ENCODE data around the gene AGAP1.

AGAP1 gene

DNA sequence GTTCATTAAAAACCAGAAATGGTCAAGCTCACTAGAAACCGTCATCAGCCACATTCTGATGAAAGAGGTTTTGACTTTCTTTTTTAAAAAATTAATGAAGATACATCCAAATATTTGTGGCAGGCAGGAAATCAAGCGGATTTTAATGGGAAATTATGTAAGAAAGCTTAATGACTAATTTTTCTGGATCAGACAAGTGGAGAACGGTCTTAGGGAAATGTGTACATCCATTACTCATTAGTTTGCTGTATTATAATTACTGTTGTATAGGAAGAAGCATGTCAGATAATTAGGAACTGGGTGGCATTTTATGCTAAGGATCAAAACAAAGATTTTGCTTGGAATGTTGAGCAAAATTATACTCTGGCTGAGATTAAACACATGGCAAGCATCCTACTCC lies 39.4 kb downstream of the AGAP1 start:
- DNase-seq (ENCODE audit: low read depth) = no peak

DNA sequence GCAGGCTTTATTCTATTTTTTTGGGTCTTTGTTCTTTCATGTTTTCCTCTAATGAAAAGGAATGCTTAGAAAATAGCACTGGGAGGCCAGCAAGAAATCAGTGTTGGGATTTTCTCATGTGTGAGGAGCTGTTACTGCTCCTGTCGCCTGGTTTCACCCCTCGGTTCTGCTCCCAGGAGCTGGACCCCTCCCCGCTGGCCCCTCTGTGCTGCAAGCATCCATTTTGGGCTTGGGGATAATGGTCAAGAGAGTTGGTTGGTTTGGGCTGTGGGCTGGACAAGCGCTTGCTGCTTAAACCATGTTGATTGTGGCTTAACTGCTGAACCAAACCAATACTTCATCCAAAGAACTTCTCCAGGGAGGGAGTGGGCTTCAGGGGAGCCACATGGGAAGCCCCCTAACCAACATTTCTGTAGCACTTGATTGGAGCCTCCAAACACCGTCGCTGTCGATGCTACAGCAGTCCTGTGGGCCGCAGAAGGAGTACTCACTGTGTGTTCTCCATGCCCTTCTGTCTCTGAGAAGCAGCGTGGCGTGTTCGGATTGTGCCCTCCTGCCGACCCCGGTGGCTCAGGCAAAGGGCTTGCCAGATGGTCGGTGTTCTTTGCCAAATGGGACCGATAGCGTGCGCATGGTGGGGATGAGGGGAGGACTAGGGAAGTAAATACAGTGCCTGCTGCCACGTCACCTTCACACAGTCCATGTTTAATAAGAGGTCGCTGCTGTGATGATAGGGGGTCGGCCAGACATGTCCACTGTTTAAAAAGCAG lies 40.0 kb downstream of the AGAP1 start:
- DNase-seq (ENCODE audit: low read depth) = no peak

DNA sequence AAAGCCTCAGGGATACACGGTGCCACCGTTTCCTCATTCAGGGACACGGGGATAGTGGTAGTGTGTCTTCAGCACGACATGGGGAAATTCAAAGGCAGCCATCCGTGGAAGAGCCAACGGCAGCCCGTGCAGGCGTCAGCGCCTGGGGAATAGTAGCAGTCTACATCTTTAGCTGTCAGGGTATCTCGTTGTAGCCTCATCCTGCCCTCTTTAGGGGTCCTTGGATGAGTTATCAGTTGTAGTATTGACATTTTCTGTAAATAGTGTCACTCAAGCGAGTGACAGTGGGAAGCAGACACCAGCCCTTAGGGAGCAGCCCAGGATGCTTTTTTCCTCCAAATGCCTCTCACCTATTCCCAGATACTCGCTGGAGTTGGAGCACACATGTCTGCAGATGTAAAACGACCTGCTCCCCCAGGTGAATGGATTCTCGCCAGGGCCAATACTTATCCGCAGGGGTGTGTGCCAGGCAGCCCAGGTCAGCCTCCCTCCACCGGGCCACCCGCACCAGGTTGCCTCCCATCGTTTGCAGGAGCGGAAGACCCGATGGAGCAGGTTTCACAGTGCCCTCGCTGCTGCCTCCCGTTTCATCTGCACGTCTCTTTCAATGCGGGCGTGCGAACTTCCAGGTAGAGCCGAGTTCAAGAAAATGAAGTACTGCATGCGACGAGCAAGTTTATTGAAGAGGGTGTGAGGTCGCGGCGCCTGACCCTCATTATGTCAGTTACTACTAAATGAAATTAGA lies 41.0 kb downstream of the AGAP1 start:
- DNase-seq (ENCODE audit: low read depth) = no peak

DNA sequence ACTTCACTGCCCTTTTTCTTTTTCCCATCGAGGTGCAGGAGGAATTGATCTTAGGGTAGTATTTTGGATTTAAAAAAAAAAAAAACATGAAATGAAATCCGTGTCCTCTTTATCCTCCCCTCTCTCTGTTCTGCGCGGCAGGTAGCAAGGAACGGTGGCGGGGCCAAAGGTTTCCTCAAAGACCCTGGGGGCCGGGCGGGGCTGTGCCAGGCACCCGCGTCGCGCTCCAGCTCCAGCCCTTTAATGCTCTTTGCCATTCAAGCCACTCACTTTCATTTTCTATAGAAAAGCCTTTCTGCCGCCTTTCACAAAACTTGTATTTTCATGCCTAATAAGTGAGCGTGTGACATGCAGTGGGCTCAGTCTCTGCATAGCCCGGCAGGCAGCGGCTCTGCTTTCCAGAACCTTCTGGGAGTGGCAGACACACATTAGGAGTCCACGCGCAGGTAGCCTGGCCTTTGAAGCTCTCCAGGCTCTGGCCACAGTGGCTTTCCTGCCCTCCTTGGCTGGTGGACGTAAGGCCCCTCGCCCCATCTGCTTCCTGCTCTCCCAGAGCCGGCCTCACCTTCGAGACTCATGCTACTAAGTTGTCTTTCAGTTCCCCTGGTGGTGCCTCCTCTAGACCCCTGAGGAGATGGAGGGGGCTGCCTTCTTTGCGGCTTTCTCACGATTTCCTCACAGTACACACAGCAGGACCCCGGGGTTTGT lies 41.7 kb downstream of the AGAP1 start:
- no peak for DNase-seq (ENCODE audit: low read depth)

DNA sequence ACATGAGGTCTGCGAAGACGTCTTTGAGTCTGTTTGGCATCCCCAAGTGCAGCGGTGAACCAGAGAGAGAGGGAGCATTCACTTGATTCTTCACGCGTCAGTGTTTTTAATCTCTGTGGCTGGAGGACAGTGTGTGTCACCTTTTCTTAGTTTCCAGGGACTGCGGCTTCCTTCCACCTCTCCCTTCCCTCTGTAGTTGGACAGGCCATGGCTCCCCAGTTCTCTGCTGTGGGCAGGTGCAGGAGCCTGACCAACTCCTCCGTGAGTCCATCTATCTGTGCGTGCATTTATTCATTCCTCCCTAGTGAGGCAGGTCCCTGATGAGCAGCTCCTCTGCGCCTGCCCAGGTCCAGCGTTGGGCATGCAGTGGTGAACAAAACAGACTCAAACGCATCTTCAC lies 42.9 kb downstream of the AGAP1 start:
- no peak for DNase-seq (ENCODE audit: low read depth)

DNA sequence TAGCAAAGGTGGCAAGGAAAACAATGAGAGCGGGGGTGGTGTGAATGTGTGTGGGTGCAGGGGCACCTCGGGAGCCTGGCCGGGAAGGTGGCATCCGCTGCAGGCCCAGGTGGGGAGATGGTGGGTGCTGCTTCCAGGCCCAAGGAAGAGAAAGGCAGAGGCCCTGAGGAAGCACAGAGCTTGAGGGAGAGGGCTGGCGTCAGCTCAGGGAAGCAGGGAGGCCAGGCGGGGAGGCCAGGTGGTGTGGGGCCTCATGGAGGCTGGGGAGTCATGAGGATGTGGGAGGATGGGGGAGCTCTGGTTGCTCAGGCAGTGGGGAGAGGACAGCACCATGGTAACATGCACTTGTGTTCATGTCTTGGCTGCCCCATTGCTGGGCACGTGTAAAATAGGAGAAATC lies 43.3 kb downstream of the AGAP1 start:
- no peak for DNase-seq (ENCODE audit: low read depth)

DNA sequence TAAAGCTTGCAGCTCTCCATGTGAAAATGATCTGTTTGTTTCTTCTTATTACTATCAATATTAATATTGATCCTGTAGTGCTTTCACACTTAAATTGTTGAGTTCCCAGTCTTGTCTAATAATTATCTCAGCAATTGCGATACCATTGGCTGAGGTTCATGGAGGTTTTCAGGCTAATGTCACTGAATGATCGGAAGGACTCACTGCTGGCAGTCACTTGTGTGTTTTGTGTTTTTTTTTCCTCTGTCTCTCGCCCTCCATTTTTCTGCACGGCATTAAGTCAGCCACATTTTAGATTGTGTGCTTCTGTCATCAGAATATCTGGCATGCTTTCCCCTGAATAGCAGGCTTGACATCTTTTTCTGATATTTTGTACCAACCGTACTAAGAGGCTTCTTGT lies 43.7 kb downstream of the AGAP1 start:
- no peak for DNase-seq (ENCODE audit: low read depth)

DNA sequence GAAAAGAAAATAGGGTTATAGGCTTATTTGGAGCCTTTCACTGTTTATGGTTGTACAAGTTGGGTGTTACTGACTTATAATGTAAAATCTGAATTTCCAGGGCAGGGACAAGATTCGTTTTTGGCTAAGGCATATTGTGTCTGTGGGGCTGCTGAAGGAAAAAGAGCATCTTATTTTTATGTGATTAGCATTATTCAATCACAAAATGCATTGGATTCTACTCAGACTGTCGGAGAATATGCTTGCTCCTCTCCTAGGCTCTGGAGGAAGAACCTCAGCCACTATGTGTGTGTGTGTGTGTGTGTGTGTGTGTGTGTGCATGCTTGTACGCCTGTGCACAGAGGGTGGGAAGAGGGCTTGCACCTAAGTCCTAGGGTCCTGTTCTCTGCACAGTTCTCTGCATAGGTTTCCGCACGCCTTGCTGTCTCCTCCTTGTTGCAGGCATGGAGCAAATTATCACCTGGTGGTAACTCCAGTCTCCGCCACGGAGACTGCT lies 44.3 kb downstream of the AGAP1 start:
- no peak for DNase-seq (ENCODE audit: low read depth)

DNA sequence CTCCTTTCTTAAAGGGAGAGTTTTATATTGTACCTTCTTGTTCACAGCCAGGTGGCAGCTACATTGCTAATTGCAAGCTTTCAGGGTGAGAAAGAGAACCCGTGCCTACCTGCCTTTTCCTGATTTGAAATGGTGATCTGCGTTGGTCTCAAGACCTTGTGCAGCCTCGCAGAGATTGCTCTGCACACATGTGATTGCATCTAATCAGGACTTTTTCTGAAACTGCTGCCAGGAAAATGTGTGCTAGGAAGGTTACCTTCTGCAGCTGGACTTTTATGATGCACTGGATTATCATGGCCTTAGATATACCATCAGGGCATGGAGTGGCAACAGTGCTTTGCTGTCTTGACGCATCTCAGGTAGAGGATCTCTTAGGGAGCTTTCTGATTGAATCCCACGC lies 45.1 kb downstream of the AGAP1 start:
- DNase-seq (ENCODE audit: low read depth) = no peak

DNA sequence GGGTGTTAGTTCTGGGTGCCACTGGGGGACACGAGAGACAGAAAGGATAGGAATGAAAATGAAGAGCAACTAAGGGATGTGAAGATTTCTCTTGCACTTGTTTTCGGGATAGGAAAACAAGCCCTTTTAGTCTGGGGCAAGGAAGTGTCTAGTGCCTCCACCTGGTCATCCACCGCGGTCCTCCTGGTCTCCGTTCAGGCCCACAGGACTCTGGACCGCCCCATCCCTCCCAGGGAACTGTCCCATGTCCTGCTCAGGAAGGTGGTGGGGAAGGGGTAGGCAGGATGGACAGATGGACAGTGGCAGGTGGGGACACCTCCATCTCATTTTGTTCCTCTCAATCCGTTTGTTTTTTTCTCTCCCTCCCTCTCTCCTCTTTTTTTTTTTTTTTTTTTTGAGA lies 45.9 kb downstream of the AGAP1 start:
- DNase-seq (ENCODE audit: low read depth) = no peak

DNA sequence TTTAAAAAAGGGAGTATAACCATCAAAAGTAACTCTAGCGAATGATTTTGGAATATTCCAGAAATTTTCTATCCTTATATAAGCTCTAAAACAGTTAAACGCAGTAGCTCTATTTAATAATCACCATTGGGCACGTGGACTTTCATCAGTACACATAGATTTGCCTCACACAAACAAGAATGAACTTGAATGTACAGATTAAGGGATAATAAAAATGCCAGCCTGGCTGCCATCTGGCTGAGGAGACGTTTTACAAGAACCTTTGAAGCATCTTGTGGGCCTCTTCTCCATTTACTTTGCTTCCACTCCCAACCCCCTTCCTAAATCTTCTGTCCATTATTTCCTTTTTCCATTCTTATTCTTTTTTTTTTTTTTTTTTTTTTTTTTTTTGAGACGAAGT lies 47.2 kb downstream of the AGAP1 start:
- no peak for DNase-seq (ENCODE audit: low read depth)

DNA sequence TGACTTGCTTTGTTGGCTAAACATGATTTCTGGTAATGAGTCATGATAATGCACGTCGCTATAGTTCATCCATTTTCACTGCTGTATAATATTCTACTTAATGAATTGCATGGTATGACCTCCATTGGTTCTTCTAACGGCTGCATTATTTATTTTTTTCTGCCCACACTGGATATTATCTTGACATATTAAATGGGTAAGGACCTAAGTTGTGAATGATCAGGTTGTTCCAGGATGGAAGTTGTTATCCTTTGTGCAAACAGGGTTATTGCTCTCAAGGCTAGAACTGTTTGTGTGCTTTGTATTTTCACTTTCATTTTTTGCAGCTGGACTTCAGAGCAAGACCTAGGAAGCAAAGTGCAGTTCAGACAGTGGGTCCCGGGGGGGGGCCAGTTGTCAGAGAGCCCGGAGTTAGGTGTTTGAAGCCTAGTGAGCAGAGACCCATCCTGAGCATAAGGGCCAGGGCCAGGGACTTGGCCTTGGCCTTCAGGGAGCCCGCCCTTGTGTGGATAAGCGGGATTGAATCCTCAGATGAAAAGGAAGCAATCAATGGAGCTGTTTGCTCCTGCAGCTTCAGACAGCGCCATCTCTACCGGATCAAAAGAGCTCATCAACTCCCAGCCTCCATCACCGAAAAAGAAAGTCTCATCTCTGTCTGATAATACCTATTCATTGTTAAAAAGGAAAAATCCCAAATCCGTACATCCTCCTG lies 48.2 kb downstream of the AGAP1 start:
- DNase-seq (ENCODE audit: low read depth) = no peak

DNA sequence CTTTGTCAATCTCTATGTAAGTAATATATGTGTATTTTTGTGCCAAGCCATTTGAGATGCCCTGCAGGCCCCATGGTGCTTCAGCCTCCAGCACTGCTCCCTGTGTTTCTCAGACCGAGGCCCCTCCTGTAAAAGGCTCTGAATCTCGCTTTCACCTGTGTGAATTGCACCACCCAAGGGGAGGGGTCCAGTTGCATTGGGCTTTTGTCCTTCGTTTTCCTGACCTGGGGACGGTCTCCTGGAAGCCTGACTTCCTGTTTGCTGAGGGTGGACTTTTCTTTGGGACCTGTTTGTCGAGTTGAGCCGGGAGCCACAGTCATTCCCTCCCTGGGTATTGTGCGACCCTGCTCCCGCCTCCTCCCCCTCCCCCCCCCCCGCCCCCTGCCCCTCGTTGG lies 48.9 kb downstream of the AGAP1 start:
- DNase-seq (ENCODE audit: low read depth) = no peak

DNA sequence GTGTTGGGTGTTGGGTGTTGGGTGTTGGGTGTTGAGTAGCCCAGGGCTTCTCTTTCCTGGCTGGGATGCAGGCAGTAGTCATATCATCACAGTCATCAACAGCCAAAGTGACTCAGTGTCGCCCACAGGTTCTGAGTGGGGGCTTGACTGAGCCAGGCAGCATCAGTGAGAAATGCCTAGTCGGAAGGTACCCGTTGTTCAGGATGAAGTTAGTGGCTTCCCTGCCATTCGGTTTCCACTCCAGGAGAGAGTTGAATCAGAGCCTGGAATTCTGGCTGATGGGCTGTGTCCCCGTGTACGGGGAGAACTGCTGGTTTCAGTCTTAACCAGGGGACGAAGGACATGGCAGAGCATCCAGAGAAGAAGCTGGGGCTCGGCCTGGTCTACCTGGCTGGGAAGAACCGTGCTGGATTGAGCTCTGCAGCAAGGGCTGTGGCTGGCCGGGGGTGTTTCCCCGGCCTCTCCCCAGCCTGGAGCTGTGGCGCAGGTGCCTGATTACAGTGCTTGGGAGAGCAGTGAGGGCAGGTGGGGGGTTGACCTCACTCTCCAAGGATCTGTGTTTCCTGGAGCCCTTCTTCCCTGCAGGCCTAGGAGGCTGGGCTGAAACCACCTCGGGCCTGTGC lies 49.4 kb downstream of the AGAP1 start:
- DNase-seq (ENCODE audit: low read depth) = no peak

DNA sequence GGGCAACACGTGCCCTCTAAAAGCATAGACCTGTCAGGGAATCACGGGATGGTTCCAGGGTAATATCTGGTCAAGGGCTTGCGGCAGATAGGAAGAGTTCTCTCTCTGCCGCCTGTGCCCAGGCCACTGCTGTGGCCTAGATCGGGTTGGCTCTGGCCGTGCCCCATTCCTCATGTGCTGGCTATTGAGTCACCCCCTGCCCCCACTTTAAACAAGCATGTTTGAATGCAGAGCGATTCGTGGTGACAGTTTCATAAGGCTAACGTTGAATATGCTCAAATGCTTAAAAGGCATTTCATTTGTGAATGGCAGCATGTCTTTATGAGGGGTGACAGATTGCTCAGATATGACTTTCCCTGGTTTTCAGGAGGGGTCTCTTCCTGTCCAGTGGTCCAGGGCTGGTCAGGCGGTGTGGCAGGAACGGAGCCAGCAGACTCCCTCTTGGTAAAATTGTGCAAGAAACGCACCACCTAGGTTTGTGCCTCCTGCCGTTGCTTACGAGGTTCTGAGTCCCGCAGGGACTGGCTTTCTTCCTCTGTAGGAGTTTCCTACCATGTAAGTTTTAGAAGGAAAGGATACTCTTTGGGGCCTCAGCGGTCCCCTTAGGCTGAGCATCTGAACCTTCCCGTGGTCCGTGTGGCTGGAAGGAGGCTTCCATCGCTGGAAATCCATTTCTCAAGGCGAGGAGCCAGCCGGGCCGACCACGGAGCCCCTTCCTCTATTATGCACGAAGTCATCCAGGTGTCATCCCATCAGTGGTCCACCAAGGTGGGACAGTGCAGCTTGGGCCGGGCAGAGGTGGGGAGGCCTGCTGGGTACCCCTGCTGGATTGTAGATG lies 50.2 kb downstream of the AGAP1 start:
- DNase-seq (ENCODE audit: low read depth) = no peak

DNA sequence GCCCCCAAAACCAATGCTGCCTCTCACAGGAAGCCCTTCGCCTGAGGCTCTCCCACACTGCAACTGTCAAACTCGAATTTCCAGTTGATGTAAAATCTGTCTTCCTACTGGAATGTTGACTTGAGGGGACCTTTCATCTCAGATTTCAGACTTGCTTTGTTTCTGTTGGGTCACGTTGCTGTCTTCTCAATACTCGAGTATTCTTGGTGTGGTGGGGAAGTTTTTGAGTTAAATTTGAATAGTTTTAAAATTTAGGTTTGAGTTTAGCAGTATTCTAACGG lies 50.8 kb downstream of the AGAP1 start:
- DNase-seq (ENCODE audit: low read depth) = no peak

DNA sequence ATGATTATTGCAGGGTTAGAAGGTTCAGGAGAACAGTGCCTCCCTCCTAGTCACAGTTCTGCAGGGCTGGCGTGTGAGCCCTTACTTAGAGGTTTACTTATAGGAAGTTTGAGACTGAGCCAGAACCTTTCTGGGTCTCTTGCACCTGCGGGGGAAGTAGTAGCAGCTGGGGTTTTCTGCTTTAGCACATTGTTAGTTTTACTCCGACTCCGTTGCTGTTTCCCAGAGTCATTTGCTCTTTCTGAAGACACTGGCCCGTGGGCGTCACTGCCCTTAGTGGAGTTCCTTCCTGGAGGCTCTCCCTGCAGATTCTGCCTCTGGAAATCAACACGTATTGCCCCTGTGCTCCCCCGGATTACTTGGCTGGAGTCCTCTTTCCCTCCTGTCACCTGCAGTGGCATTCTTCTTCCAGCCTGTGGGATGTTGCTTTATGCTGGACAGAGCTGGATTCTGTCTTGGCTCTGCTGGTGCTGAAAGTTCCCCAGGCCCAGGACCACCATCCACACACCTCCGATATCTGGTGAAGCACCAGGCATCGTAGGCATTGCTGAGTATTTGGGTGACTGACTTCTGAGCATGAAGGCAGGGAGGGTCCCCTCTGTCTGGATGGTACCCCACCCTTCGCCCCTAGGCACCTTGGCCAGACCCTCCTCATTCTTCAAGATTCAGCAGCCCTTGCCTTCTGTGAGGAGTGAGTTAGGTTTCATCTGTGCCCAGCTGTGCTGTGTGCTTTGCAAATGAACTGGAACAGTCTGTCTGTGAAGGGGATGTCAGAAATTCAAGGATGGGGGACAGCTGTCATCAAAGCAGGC lies 51.7 kb downstream of the AGAP1 start:
- DNase-seq (ENCODE audit: low read depth) = no peak

DNA sequence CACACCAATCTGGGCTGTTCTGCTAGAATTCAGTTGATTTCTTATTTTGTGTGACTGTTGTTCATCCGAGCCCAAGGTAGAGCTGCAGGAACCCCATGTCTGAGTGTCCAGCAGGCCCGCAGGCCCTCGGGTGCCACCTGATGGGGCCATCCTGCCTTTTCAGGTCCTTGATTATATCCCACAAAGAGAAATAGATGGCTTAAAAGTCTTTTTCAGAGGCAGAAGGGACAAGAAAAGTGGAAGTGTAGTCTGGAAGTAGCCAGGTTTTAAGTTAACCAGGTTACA lies 52.2 kb downstream of the AGAP1 start:
- no peak for DNase-seq (ENCODE audit: low read depth)

DNA sequence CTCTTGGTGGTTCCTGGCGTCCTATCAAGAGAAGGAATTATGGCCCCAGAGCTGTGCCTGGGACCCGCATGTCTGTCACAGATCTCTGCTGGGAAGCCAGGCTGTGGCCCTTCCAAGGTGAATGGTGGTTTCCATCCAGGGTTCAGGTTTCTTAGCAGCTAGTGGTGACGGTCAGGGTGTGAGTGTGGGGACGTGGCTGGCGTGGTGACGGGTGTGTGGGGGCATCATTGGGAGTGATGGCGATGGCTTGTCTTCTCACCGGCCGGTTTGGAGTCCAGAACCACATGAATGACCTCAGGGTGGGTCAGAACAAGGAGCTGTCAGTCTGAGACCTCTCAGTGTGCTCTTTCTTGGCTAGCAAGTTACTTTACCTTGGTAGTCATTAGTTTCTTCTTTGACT lies 52.6 kb downstream of the AGAP1 start:
- no peak for DNase-seq (ENCODE audit: low read depth)

DNA sequence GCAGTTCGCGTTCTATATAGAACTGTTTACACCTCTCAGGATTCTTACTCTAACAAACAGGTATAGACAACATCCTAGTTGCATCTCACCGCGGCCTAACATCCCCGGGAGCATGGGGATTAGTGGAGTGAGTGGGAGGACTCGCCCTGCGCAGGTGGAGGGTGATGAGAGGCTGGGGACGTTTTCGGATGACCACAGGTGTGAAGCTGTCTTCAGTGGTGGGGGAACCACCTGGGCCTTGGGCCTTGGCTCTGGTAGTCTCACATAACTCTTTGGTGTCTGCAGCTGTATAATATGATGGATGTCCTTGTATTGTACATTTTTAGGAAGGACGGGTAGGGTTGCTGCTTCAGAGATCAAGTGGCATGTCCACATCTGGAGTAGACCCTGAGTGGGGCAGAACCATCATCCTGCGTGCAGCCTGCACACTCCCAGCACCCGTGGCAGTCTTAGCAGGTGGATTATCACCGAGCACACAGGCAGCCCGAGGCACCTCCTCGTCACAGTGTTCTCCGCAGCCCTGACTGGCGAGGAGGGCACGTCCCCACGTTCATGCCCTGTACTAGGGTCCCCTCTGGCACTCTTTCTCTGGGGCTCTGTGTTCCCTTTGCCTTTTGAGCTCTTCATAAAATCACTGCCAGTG lies 56.0 kb downstream of the AGAP1 start:
- DNase-seq (ENCODE audit: low read depth) = no peak
